ENCODE results near the gene MSANTD2. TPM values are rescaled to one million over a fixed set of nuclear protein-coding genes. Genes with fewer than 3 reads are reported as not detected.

MSANTD2 gene
- total and polyA plus RNA-seq, 2 of the 4 experiments (the other 2 are of a cell fraction), result 5.0 to 6.0 TPM

DNA sequence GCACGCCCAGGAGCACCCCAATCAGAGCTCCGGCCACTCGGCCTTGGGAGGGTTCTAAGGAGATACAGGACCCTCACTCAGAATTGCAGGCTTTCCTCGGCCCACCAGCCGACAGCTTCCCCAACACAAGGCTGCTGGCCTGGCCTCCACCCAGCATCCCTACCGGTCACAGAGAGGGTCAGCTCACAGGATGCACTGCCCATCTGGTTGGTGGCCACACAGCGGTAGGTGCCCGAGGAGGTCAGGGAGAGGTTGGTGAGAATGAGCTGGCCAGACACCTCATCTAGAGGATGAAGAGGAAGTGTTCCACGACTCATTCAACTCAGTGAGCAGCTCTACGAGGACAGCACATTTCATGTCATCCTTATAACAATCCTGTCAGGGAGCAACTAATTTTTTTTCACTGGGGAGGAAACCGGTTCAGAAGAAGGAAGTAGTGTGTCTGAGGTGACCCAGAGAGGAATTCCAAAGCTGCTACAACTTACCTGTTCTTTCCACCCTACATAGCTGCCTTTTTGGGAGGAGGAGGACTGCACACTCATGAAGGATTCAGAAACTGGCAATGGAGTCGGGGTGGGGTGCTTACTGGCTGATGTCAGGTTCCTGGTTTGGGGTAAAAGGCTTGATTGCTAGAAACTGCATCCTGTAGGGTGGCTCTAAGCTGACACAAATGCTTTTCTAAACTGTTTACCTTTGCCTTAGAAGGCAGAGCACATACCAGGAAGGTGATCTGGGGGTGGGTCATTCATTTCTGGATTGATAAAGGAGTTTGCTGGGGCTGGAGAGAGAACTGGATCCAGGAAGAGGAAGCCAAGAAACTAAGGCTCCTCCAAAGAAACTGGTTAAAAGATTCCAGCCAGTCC lies 51.5 kb downstream of the MSANTD2 start:
- Histone ChIP-seq H3K79me1 (ENCODE audit: low read depth in 1 of 2, low read length in 2 of 2) (no peaks in the 10 kb centered on the region; a peak in 1 of 4 replicates), H4K5ac (ENCODE audit: low read depth, low read length) (peak overlapping the region; percentile 55; the same call in 1 of the 2 replicates), H3K36me3 (ENCODE audit: control insufficient read depth, insufficient read depth, low read length) (no peaks in the 10 kb centered on the region), H2AK9ac (replicated peaks; ENCODE audit: low read depth, low read length, poor library complexity) (peak overlapping the region; percentile 63), H4K20me1 (ENCODE audit: insufficient read depth, low read length) (no peaks in the 10 kb centered on the region), H3K56ac (ENCODE audit: extremely low read depth, insufficient read depth, low read length) (no peak overlapping the region), H4K8ac (ENCODE audit: low read depth in 2 of 2, low read length in 2 of 2) (peak overlapping the region; percentile 0 to 16; a peak in 3 of 4 replicates), H2BK20ac (ENCODE audit: low read depth, low read length) (peak overlapping the region; percentile 76), H3K14ac (replicated peaks; ENCODE audit: low read depth, low read length) (peak overlapping the region; percentile 68), H2BK5ac (ENCODE audit: low read depth, low read length, poor library complexity, severe bottlenecking) (peak overlapping the region; percentile 37), H3K9ac (ENCODE audit: low read depth, low read length) (no peak overlapping the region), H3K18ac (ENCODE audit: low read depth, low read length) (no peak overlapping the region; the same call in 1 of the 2 replicates), H2AFZ (replicated peaks; ENCODE audit: low read length, poor library complexity) (peak overlapping the region; percentile 87), H3K23ac (ENCODE audit: low read depth, low read length) (0 out of 2 replicates have a peak overlapping the region, but pooled peaks have one; percentile 68), H2AK5ac (ENCODE audit: low read depth, low read length) (peak overlapping the region; percentile 77; the same call in 1 of the 2 replicates), H3K4me3 (ENCODE audit: insufficient read depth, low read depth, low read length) (no peak overlapping the region), H4K91ac (ENCODE audit: insufficient read depth, low read depth, low read length) (peak overlapping the region; percentile 39), H3K4ac (ENCODE audit: low read depth, low read length) (peak overlapping the region; percentile 76), H3K27me3 (ENCODE audit: control insufficient read depth, insufficient read depth, low read length) (no peaks in the 10 kb centered on the region; the same call in 1 of the 2 replicates), H3K9me3 (ENCODE audit: control insufficient read depth, insufficient read depth, low read length) (no peaks in the 10 kb centered on the region), H3K4me2 (ENCODE audit: low read depth, low read length) (no peak overlapping the region; the same call in 1 of the 2 replicates), H3K4me1 (ENCODE audit: control insufficient read depth, insufficient read depth, low read length) (peaks cover 10% of the 10 kb centered on the region), H3K9me1 (ENCODE audit: insufficient read depth, low read length) (peaks cover 14% of the 10 kb centered on the region), H3K27ac (ENCODE audit: insufficient read depth, low read length) (no peak overlapping the region), H2BK15ac (ENCODE audit: low read depth, low read length) (peak overlapping the region; percentile 34; the same call in 2 of the 3 replicates), H2BK120ac (ENCODE audit: low read depth, low read length) (peak overlapping the region; percentile 72)
- intact Hi-C loops (cut with micrococcal nuclease) (loop anchor here (10.0 kb wide), 1 partner anchor 74 kb away; the partner anchor contains the start of genes SIAE and SPA17), in situ Hi-C loops (cut with MboI; ENCODE audit: low sequenced_read_pairs) (no loop called here), dilution Hi-C loops (cut with HindIII; ENCODE audit: low sequenced_read_pairs, unreplicated experiment) (no loop called here)
- peak; percentile 56 for DNase-seq
- no peak for TF ChIP-seq CHD1 (IDR thresholded peaks at IDR 0.05; ENCODE audit: low read depth, low read length)
- no peak for TF ChIP-seq MAFK (IDR thresholded peaks at IDR 0.05; ENCODE audit: low read depth, low read length)
- POLR2A ChIA-PET (ENCODE audit: unreplicated experiment), result no interaction called here
- BruUV-seq (replicated peaks), result no TSS peak
- CTCF ChIA-PET, result interaction anchor here (1.2 kb wide), 1 partner anchor 10 kb away, joined by 3 read pairs; no protein-coding TSS in a partner anchor
- ATAC-seq (ENCODE audit: low read depth), result no peak
- no CpG with 5 or more reads among the region's 12 CpGs for WGBS, 2 experiments (ENCODE audit: extremely low coverage in 2 of 2, insufficient read length in 1 of 2)
